Spleen (tissue), 7 donors: ENCODE data around the gene OPCML.

Experiments used
- POLR2A ChIP-seq, 3 donors: fragments of 450-650 bp; IDR thresholded peaks; one replicate each; pipeline ENCODE4 v1.5.1; 2017; ENCODE audit warnings: antibody characterized with exemption in 3 of 3, mild to moderate bottlenecking in 1 of 3
- POLR2AphosphoS5 ChIP-seq, 3 donors: sonication (generic); formaldehyde crosslinking; IDR thresholded peaks; one replicate each; pipeline ENCODE4 v1.5.1; 2017; ENCODE audit warnings: antibody characterized with exemption in 3 of 3
- TF ChIP-seq, protein P1 (sequence below), 11 experiments: fragments of 200-600 bp in 7 of 11; fragments of 450-650 bp in 4 of 11; sonication (generic) in 4 of 11; IDR thresholded peaks in 8 of 11; conservative IDR thresholded peaks in 3 of 11; 1 replicate in 7 of 11; 2 replicates in 4 of 11; pipeline versions ENCODE4 v1.4.0 to v1.8.0; 2016 to 2021; ENCODE audit warnings: antibody characterized with exemption in 11 of 11, inconsistent platforms in 4 of 11, mild to moderate bottlenecking in 1 of 11
- donor health status: DM: no; HTN: no; CAD: no; lungs with moderate emphysema.
- donor health status: DM: no; HTN: no; CAD: no.
- donor health status: DM: no; HTN: no; CAD: no.

DNA sequence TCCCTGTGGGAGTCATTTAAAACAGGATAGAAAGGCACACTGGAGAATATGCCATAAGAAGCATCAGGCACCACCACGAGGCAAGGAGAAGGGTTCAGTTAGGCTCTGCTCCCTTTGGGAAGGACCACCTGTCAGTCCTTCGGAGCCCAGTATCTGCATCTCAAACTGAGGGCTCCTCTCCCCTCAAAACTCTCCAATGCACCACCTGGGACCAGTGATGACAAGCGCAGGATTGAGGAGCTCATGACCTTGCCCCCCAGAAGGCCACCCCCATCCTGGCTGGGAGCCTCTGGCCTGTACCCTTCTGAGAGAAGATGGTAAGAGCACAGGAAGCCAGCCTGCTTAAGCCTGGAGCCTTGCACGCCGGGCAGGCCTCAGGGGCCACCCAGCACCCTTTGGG lies 39.4 kb downstream of the OPCML start:
- TF ChIP-seq, protein P1, sequence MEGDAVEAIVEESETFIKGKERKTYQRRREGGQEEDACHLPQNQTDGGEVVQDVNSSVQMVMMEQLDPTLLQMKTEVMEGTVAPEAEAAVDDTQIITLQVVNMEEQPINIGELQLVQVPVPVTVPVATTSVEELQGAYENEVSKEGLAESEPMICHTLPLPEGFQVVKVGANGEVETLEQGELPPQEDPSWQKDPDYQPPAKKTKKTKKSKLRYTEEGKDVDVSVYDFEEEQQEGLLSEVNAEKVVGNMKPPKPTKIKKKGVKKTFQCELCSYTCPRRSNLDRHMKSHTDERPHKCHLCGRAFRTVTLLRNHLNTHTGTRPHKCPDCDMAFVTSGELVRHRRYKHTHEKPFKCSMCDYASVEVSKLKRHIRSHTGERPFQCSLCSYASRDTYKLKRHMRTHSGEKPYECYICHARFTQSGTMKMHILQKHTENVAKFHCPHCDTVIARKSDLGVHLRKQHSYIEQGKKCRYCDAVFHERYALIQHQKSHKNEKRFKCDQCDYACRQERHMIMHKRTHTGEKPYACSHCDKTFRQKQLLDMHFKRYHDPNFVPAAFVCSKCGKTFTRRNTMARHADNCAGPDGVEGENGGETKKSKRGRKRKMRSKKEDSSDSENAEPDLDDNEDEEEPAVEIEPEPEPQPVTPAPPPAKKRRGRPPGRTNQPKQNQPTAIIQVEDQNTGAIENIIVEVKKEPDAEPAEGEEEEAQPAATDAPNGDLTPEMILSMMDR (IDR thresholded peaks at IDR 0.05 in 8 of 11, conservative IDR thresholded peaks at IDR 0.05 in 3 of 11), result no peak
- no peak for TF ChIP-seq POLR2AphosphoS5 (IDR thresholded peaks at IDR 0.05)
- TF ChIP-seq POLR2A (IDR thresholded peaks at IDR 0.05), result no peak
